ENCODE results near the gene DLEC1.

DLEC1 gene

GRCh38 chr3:38111201-38111600, 72.2 kb downstream of the DLEC1 start:
- Histone ChIP-seq H3K36me3 (ENCODE audit: low read depth) (no peaks in the 10 kb centered on the region), H3K4me1 (ENCODE audit: insufficient read depth, poor library complexity, severe bottlenecking) (no peaks in the 10 kb centered on the region), H3K4me3 (ENCODE audit: severe bottlenecking) (no peak overlapping the region), H3K9me3 (ENCODE audit: severe bottlenecking) (peaks cover under 1% of the 10 kb centered on the region), H3K27me3 (ENCODE audit: insufficient read depth, poor library complexity, severe bottlenecking) (no peaks in the 10 kb centered on the region), H3K27ac (ENCODE audit: poor library complexity, severe bottlenecking) (no peak overlapping the region)
- DNase-seq (ENCODE audit: low spot score), result no peak
- TF ChIP-seq, protein P1, sequence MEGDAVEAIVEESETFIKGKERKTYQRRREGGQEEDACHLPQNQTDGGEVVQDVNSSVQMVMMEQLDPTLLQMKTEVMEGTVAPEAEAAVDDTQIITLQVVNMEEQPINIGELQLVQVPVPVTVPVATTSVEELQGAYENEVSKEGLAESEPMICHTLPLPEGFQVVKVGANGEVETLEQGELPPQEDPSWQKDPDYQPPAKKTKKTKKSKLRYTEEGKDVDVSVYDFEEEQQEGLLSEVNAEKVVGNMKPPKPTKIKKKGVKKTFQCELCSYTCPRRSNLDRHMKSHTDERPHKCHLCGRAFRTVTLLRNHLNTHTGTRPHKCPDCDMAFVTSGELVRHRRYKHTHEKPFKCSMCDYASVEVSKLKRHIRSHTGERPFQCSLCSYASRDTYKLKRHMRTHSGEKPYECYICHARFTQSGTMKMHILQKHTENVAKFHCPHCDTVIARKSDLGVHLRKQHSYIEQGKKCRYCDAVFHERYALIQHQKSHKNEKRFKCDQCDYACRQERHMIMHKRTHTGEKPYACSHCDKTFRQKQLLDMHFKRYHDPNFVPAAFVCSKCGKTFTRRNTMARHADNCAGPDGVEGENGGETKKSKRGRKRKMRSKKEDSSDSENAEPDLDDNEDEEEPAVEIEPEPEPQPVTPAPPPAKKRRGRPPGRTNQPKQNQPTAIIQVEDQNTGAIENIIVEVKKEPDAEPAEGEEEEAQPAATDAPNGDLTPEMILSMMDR (IDR thresholded peaks at IDR 0.05; ENCODE audit: poor library complexity, severe bottlenecking), result no peak
- no peak for ATAC-seq (ENCODE audit: low read depth)

GRCh38 chr3:38111696-38112377, 72.8 kb downstream of the DLEC1 start:
- Histone ChIP-seq H3K9me3 (ENCODE audit: severe bottlenecking) (no peaks in the 10 kb centered on the region), H3K27ac (ENCODE audit: poor library complexity, severe bottlenecking) (no peak overlapping the region), H3K4me3 (ENCODE audit: severe bottlenecking) (no peak overlapping the region), H3K27me3 (ENCODE audit: insufficient read depth, poor library complexity, severe bottlenecking) (no peaks in the 10 kb centered on the region), H3K36me3 (ENCODE audit: low read depth) (no peaks in the 10 kb centered on the region), H3K4me1 (ENCODE audit: insufficient read depth, poor library complexity, severe bottlenecking) (no peaks in the 10 kb centered on the region)
- DNase-seq (ENCODE audit: low spot score), result no peak
- TF ChIP-seq, protein P1 (IDR thresholded peaks at IDR 0.05; ENCODE audit: poor library complexity, severe bottlenecking), result no peak
- no peak for ATAC-seq (ENCODE audit: low read depth)

DNA sequence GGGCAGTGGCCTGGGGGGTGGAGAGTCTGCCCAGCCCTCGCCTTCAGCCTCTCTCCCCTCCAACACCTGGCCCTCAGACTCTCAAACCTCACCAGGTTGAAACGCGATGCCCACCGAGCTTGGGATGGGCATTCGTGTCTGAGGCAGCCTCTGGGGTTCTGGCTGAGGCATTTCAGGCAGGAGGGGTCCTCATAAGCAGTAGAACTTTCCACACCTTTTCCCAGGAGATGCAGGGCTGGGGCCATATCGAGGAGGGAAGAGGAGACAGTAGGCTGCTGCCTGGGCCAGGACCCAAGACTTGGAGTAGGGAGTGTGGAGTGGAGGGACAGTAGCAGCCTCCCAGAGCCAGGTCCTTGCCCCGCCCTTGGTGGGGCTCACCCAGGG, 73.4 kb downstream of the DLEC1 start:
- DNase-seq (ENCODE audit: low spot score) (no peak), ATAC-seq (ENCODE audit: low read depth) (no peak)
- Histone ChIP-seq H3K4me3 (ENCODE audit: severe bottlenecking) (no peak overlapping the region), H3K27me3 (ENCODE audit: insufficient read depth, poor library complexity, severe bottlenecking) (no peaks in the 10 kb centered on the region), H3K4me1 (ENCODE audit: insufficient read depth, poor library complexity, severe bottlenecking) (no peaks in the 10 kb centered on the region), H3K27ac (ENCODE audit: poor library complexity, severe bottlenecking) (no peak overlapping the region), H3K36me3 (ENCODE audit: low read depth) (no peaks in the 10 kb centered on the region), H3K9me3 (ENCODE audit: severe bottlenecking) (no peaks in the 10 kb centered on the region)
- TF ChIP-seq, protein P1 (IDR thresholded peaks at IDR 0.05; ENCODE audit: poor library complexity, severe bottlenecking), result no peak

GRCh38 chr3:38114052-38114874, 75.3 kb downstream of the DLEC1 start:
- no peak for ATAC-seq (ENCODE audit: low read depth)
- no peaks in the 10 kb centered on the region for H3K27me3 ChIP-seq (ENCODE audit: insufficient read depth, poor library complexity, severe bottlenecking)
- TF ChIP-seq, protein P1 (IDR thresholded peaks at IDR 0.05; ENCODE audit: poor library complexity, severe bottlenecking), result no peak
- no peak for DNase-seq (ENCODE audit: low spot score)
- H3K36me3 ChIP-seq (ENCODE audit: low read depth), result no peaks in the 10 kb centered on the region
- H3K4me1 ChIP-seq (ENCODE audit: insufficient read depth, poor library complexity, severe bottlenecking), result no peaks in the 10 kb centered on the region
- no peak overlapping the region for H3K27ac ChIP-seq (ENCODE audit: poor library complexity, severe bottlenecking)
- H3K9me3 ChIP-seq (ENCODE audit: severe bottlenecking), result no peaks in the 10 kb centered on the region
- H3K4me3 ChIP-seq (ENCODE audit: severe bottlenecking), result no peak overlapping the region
